ENCODE data around the gene DYNC2I2. TPM values are rescaled to one million over a fixed set of nuclear protein-coding genes. Genes with fewer than 3 reads are reported as not detected.

DYNC2I2 gene
- total RNA-seq, 2 donors from 2014 or later: 3.7 to 3.8 TPM

DNA sequence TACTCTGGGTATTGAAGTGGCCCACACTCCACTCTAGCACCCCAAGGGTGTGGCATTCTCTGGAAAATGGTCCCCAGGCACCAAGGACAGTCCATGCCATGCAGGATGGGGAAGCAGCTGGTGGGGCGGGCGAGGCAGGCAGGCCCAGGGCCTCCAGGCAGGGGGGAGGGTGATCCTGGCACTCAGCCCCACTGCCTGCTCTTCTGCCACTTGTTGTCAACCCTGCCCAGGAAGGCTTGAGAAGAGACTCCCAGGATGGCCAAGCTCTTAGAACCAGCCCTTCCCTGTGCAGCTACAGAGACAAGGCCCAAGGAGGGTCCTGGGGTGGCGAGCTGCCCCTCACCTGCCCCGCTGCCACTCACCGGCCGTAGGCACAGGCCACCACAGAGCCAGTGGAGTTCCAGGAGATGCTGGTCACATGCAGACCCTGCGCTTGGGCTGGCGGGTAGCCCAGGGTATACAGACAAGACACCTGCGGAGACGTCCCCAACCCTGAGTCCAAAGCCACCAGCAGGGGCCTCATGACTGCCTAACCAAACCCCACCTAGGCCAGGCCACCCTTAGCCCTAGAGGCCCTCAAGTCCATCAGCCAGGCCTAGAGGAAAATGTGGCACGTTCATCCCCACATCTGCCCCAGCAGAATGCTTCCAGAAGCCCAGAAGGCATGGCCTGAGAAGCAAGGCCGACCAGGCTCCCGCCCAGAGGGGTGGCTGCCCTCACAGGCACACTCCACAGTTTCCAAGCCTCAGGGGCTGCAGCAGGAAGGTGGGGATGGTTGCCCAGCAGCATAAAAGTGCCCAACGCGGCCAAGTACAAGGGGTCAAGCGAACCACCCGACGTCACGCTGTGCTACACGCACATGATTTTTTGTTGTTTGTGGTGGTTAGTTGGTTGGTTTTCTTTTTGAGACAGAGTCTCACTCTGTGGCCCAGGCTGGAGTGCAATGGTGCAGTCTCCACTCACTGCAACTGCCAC, 19.8 kb downstream of the DYNC2I2 start:
- DNase-seq (no peak), ATAC-seq (no peak)
- no peak overlapping the region for H3K4me3 Mint-ChIP-seq
- H3K36me3 Mint-ChIP-seq (ENCODE audit: low read depth): no peaks in the 10 kb centered on the region
- no peaks in the 10 kb centered on the region for H3K9me3 ChIP-seq (ENCODE audit: control insufficient read depth, low read length, poor library complexity, severe bottlenecking)
- no peaks in the 10 kb centered on the region for H3K27me3 Mint-ChIP-seq
- peak overlapping the region; percentile 14 for H3K27ac Mint-ChIP-seq
- H3K4me1 Mint-ChIP-seq: peaks cover 2% of the 10 kb centered on the region

DNA sequence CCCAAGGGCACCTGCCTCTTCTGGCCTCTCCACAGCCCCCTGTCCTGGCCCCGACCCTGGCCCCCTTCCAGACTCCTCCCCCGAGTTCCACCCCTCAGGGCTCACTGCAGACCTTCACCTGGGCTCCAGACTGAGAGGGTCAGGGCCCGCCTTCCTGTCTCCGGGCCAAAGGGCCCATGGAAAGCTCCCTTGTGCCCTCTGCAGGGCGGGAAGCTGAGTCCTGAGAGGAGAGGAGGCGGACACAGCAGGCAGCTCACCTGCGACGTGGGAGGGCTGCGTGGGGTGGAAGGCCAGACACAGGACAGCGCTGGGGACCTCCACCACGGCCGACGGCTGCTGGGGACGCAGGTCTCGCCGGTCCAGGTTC, 20.6 kb downstream of the DYNC2I2 start:
- DNase-seq (no peak), ATAC-seq (no peak)
- no peaks in the 10 kb centered on the region for H3K36me3 Mint-ChIP-seq (ENCODE audit: low read depth)
- H3K27me3 Mint-ChIP-seq: no peaks in the 10 kb centered on the region
- no peaks in the 10 kb centered on the region for H3K9me3 ChIP-seq (ENCODE audit: control insufficient read depth, low read length, poor library complexity, severe bottlenecking)
- peak overlapping the region; percentile 14 for H3K27ac Mint-ChIP-seq
- H3K4me1 Mint-ChIP-seq: peaks cover 2% of the 10 kb centered on the region
- H3K4me3 Mint-ChIP-seq: no peak overlapping the region

DNA sequence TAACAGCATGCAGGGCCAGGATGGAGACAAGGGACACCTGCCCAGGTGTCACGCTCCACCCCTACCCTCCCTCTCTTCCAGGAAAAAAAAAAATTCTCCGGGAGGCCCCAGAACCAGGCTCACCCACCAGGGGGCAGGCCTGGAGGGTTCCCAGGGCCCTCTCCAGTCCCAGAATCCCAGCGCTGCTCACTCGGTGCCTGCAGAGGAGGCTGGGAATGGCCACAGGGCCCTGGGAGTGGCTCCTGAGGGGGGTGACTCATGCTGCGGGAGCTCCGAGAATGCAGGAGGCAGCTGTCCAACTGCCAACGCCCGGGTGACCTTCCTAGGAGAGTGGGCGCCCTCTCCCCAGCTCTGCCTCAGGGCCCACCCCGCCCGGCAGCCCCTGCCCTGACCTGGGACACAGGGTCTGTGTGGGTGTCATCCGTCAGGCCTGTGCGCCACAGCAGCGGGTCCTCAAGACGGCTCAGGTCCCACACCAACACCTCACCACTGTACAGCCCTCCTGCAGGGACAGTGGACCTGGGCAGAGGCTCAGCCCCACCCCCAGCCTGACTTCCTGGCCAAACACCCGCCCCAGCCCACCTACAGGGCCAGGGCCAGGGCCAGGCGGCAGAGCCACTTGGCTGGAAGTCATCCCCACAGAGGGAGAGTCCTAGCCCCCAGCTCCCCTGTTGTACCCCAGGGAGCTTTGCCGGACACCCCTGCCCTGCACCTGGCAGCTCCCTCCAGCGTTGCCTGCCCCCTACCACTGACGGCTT, 21.2 kb downstream of the DYNC2I2 start:
- no peaks in the 10 kb centered on the region for H3K27me3 Mint-ChIP-seq
- ATAC-seq: peak; percentile 20
- no peak for DNase-seq
- H3K4me1 Mint-ChIP-seq: peaks cover 2% of the 10 kb centered on the region
- no peak overlapping the region for H3K4me3 Mint-ChIP-seq
- no peaks in the 10 kb centered on the region for H3K36me3 Mint-ChIP-seq (ENCODE audit: low read depth)
- no peak overlapping the region for H3K27ac Mint-ChIP-seq
- no peaks in the 10 kb centered on the region for H3K9me3 ChIP-seq (ENCODE audit: control insufficient read depth, low read length, poor library complexity, severe bottlenecking)

DNA sequence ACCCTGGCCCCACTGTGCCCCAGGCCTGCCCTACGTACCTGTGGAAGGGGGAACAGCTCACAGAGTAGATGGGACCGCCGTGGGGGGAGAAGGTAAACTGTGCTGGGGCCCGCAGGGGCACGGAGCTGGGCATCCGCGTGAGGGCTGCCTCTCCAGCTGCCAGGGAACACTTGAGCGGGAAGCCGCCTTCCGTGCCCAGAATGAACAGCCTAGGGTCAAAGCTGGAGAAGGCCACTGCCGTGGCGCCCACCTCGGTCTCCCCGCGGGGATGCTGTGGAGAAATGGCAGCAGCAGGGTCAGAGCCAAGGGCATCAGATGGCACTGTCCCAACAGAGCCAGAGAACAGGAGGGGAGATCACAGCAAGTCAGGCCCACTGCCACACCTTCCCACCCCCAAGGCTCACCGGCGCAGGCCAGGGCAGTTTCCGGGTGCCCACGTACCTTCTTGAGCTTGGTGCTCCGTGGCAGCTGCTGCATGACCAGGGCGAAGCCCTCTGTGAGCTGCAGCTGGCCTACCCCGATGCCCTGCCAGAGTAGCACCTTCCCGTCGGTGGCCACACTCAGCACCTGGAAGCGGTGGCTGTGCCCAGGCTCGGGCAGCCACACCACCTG, 21.9 kb downstream of the DYNC2I2 start:
- no peak for ATAC-seq
- H3K36me3 Mint-ChIP-seq (ENCODE audit: low read depth): no peaks in the 10 kb centered on the region
- DNase-seq: no peak

DNA sequence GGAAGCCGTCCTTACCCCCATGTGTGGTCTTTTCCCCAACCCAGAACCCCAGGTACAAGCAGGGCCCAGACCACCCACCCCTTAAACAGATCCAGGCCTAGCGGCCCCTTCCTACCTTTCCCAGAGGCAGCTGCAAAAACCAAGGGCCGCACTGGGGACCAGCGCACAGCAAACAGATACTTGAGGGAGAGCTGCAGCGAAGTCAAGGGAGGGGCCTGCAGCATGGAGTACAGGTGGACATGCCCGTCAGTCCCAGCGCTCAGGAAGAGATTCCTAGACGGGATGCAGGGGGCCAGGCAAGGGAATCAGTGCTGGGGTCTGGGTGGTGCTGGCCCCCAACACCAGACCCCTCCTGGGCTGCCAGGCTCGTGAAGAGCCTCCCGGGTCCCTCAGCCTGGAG, 22.5 kb downstream of the DYNC2I2 start:
- Mint-ChIP-seq H3K27me3 (no peaks in the 10 kb centered on the region), H3K4me3 (no peak overlapping the region), H3K36me3 (ENCODE audit: low read depth) (no peaks in the 10 kb centered on the region), H3K4me1 (peaks cover 7% of the 10 kb centered on the region), H3K27ac (peak overlapping the region; percentile 16)
- no peak for DNase-seq
- H3K9me3 ChIP-seq (ENCODE audit: control insufficient read depth, low read length, poor library complexity, severe bottlenecking): no peaks in the 10 kb centered on the region
- no peak for ATAC-seq

More for the DNA sequence above, 21.9 kb downstream of the DYNC2I2 start:
- Mint-ChIP-seq H3K27me3 (no peaks in the 10 kb centered on the region), H3K4me1 (peaks cover 6% of the 10 kb centered on the region), H3K27ac (no peak overlapping the region), H3K4me3 (no peak overlapping the region)
- H3K9me3 ChIP-seq (ENCODE audit: control insufficient read depth, low read length, poor library complexity, severe bottlenecking): no peaks in the 10 kb centered on the region

DNA sequence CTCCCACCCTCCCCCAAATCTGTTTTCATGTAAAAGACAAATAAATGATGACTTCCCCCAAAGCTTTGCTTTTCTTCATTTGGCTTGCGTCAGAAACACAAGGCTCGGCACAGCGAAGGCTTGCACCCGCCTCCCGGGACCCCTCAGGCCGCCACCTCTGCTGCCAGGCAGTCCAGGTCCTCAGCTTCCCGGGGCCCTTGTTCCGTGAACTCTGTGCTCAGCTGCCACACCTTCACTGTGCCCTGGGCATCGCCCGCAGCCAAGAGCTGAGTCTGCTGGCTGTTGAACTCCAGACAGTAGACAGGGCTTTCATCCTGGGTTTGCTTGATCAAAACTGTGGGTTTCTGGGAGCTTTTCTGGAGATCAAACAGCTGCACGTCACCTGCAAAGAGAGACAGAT, 23.0 kb downstream of the DYNC2I2 start:
- ATAC-seq: no peak
- DNase-seq: no peak
- Mint-ChIP-seq H3K27ac (peak overlapping the region; percentile 16), H3K4me1 (peaks cover 11% of the 10 kb centered on the region), H3K36me3 (ENCODE audit: low read depth) (peaks cover 3% of the 10 kb centered on the region), H3K4me3 (no peak overlapping the region), H3K27me3 (no peaks in the 10 kb centered on the region)
- no peaks in the 10 kb centered on the region for H3K9me3 ChIP-seq (ENCODE audit: control insufficient read depth, low read length, poor library complexity, severe bottlenecking)

DNA sequence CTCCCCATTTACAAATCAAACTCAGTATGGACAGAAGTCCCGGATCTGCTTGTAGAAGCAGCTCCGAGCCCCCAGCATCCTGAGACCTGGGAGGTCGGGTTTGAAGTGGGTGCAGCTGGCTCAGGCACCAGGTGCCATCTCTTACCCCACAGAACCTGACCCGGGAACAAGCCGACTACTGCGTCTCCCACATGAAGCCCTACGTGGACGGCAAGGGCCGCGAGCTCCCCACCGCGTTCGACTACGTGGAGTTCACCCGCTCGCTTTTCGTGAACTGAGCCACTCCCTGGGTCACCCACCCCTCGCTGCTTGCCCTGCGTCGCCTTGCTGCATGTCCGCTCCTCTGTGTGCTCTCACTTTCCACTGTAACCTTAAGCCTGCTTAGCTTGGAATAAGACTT, 23.6 kb downstream of the DYNC2I2 start:
- Mint-ChIP-seq H3K27me3 (no peaks in the 10 kb centered on the region), H3K4me3 (no peak overlapping the region), H3K4me1 (peaks cover 11% of the 10 kb centered on the region), H3K36me3 (ENCODE audit: low read depth) (peaks cover 3% of the 10 kb centered on the region), H3K27ac (no peak overlapping the region)
- H3K9me3 ChIP-seq (ENCODE audit: control insufficient read depth, low read length, poor library complexity, severe bottlenecking): no peaks in the 10 kb centered on the region
- ATAC-seq: no peak
- no peak for DNase-seq

DNA sequence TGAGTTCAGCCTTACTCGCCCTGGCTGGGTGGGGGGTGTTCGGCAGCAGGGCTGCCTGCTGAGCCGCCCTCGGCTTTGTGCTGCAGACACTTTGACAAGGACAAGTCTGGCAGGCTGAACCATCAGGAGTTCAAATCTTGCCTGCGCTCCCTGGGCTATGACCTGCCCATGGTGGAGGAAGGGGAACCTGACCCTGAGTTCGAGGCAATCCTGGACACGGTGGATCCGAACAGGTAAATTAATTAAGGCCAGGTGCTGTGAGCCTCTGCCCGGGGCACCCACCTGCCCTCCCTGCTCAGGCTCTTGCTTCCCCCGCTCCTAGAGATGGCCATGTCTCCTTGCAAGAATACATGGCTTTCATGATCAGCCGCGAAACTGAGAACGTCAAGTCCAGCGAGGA, 24.2 kb downstream of the DYNC2I2 start:
- peaks cover 11% of the 10 kb centered on the region for H3K4me1 Mint-ChIP-seq
- no peak overlapping the region for H3K27ac Mint-ChIP-seq
- DNase-seq (no peak), ATAC-seq (no peak)
- H3K4me3 Mint-ChIP-seq: no peak overlapping the region
- no peaks in the 10 kb centered on the region for H3K27me3 Mint-ChIP-seq
- H3K36me3 Mint-ChIP-seq (ENCODE audit: low read depth): peaks cover 7% of the 10 kb centered on the region
- no peaks in the 10 kb centered on the region for H3K9me3 ChIP-seq (ENCODE audit: control insufficient read depth, low read length, poor library complexity, severe bottlenecking)

DNA sequence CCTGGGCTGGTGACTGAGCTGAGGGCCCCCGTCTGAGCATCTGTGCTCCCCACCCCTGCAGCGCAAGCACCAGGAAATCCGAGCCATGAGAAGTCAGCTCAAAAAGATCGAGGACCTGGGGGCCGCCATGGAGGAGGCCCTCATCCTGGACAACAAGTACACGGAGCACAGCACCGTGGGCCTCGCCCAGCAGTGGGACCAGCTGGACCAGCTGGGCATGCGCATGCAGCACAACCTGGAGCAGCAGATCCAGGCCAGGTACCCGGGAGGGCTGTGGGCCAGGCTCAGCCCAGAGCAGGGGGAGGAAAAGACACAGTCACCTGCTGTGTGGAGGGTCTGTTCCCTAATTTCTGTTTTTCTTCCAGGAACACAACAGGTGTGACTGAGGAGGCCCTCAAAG, 24.6 kb downstream of the DYNC2I2 start:
- H3K36me3 Mint-ChIP-seq (ENCODE audit: low read depth): peaks cover 7% of the 10 kb centered on the region
- no peaks in the 10 kb centered on the region for H3K27me3 Mint-ChIP-seq
- no peak overlapping the region for H3K27ac Mint-ChIP-seq
- ATAC-seq: no peak
- H3K4me1 Mint-ChIP-seq: peaks cover 11% of the 10 kb centered on the region
- H3K4me3 Mint-ChIP-seq: no peak overlapping the region
- no peaks in the 10 kb centered on the region for H3K9me3 ChIP-seq (ENCODE audit: control insufficient read depth, low read length, poor library complexity, severe bottlenecking)
- DNase-seq: no peak

DNA sequence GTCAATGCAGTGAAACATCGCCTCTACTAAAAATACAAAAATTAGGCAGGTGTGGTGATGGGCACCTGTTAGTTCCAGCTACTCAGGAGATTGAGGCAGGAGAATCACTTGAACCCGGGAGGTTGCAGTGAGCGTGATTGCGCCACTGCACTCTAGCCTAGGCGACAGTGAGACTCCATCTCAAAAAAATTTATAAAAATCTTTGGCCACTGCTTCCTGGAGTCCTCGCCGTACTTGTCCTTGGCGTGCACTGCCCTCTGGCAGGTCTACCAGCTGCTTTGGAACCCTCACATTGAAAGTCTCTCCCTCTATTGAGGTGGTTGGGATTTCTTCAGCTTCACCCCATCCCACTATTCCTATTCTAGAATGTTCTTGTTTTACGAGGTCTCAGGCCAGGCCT, 25.0 kb downstream of the DYNC2I2 start:
- DNase-seq (no peak), ATAC-seq (no peak)
- H3K27ac Mint-ChIP-seq: no peak overlapping the region
- peaks cover 11% of the 10 kb centered on the region for H3K4me1 Mint-ChIP-seq
- peaks cover 7% of the 10 kb centered on the region for H3K36me3 Mint-ChIP-seq (ENCODE audit: low read depth)
- H3K9me3 ChIP-seq (ENCODE audit: control insufficient read depth, low read length, poor library complexity, severe bottlenecking): no peaks in the 10 kb centered on the region
- no peak overlapping the region for H3K4me3 Mint-ChIP-seq
- no peaks in the 10 kb centered on the region for H3K27me3 Mint-ChIP-seq

DNA sequence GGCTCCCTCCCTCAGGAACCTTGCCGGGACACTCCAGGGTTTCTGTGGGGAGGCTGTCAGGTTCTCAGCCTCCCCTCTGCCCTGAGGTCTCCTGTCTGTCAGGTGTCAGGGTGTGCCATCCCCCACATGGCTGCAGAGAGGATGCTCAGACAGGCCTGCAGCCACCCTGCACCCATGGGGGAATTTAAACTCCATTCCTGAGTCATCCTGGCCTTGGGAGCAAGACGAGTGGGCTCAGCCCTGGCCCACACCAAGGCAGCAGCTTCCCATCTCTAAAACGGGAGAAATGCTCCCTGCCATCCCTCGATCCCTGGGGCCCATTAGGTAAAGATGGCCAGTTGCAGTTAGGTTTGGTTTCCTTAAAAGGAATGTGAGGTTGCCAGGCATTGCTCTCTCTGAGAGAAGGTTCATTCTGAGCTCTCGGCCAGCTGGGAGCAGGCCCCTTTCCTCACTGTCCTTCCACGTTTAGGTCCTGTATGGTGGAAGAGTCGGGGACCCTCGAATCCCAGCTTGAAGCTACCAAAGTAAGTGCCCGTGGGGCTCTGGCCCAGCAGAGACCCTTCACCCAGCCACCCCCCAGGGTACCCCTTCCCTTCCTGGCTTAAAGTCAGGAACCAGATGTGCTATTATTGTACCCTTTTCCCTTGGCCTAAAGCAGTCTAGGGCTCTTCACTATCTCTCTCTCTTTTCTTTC, 26.6 kb downstream of the DYNC2I2 start:
- DNase-seq (no peak), ATAC-seq (no peak)
- Mint-ChIP-seq H3K4me1 (peaks cover 11% of the 10 kb centered on the region), H3K27me3 (no peaks in the 10 kb centered on the region), H3K27ac (peak overlapping the region; percentile 80), H3K36me3 (ENCODE audit: low read depth) (peaks cover 7% of the 10 kb centered on the region), H3K4me3 (no peak overlapping the region)
- no peaks in the 10 kb centered on the region for H3K9me3 ChIP-seq (ENCODE audit: control insufficient read depth, low read length, poor library complexity, severe bottlenecking)

DNA sequence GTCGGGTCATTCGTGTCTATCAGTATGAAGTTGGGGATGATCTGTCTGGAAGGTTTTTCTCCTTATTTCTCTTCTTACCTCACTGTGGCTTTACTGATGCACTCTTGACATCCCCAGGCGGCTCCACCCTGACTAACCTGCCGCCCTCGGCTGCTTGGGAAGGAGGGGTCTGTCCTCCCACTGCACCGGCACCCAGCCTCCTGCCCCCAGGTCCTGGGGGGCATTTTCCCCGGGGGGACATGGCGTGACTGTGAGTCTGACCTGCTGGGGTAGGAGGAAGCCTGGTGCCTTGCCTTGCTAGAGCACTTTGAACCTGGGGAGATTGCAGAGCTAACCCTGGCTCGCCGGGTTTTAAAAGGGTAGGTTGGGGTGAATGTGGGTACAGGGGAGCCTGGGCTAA, 27.5 kb downstream of the DYNC2I2 start:
- H3K9me3 ChIP-seq (ENCODE audit: control insufficient read depth, low read length, poor library complexity, severe bottlenecking): no peaks in the 10 kb centered on the region
- no peak for ATAC-seq
- peaks cover 7% of the 10 kb centered on the region for H3K36me3 Mint-ChIP-seq (ENCODE audit: low read depth)
- no peaks in the 10 kb centered on the region for H3K27me3 Mint-ChIP-seq
- no peak overlapping the region for H3K27ac Mint-ChIP-seq
- H3K4me3 Mint-ChIP-seq: no peak overlapping the region
- H3K4me1 Mint-ChIP-seq: peaks cover 8% of the 10 kb centered on the region
- DNase-seq: no peak

Measured in T-helper 17 cell (primary cell).